ENCODE data around the gene FBXW7. TPM values are rescaled to one million over a fixed set of nuclear protein-coding genes. Genes with fewer than 3 reads are reported as not detected.

FBXW7 gene
- total and polyA plus RNA-seq, 2 donors (not counting 1 experiment from before 2014, with no cell fraction given), result 16.3 to 68.7 TPM

DNA sequence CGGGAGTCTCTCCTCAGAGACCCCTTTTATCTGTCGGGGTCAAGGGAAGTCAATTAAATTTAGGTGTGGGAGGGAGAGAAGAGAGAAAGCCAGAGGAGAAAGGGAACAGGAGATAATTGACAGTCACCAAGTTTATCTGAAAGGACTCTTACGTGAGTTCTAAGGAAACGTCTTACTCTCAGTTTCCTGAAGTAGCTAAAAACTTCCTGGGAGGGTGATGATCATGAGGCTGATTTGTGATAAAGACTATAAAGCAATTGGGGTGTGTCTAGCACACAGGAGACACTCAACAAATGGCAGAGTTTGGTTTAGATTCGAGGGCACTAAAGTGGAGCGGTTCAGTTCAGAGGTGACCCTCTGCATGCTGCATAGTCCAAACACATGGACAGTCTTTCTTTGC is 254.1 kb downstream of the FBXW7 start:
- no peak for TF ChIP-seq EZH2 (IDR thresholded peaks at IDR 0.05; ENCODE audit: low read length, missing control alignments)
- TF ChIP-seq, protein P1, sequence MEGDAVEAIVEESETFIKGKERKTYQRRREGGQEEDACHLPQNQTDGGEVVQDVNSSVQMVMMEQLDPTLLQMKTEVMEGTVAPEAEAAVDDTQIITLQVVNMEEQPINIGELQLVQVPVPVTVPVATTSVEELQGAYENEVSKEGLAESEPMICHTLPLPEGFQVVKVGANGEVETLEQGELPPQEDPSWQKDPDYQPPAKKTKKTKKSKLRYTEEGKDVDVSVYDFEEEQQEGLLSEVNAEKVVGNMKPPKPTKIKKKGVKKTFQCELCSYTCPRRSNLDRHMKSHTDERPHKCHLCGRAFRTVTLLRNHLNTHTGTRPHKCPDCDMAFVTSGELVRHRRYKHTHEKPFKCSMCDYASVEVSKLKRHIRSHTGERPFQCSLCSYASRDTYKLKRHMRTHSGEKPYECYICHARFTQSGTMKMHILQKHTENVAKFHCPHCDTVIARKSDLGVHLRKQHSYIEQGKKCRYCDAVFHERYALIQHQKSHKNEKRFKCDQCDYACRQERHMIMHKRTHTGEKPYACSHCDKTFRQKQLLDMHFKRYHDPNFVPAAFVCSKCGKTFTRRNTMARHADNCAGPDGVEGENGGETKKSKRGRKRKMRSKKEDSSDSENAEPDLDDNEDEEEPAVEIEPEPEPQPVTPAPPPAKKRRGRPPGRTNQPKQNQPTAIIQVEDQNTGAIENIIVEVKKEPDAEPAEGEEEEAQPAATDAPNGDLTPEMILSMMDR (conservative IDR thresholded peaks at IDR 0.05 in 1 of 2, IDR thresholded peaks at IDR 0.05 in 1 of 2; ENCODE audit: low read depth in 1 of 2, low read length in 2 of 2), result no peak
- H4K20me1 ChIP-seq (ENCODE audit: control insufficient read depth, extremely low read depth, insufficient read depth, low read length), result no peaks in the 10 kb centered on the region
- H3K9ac ChIP-seq (ENCODE audit: insufficient read depth, low read length), result no peak overlapping the region
- no peak overlapping the region for H3K4me3 ChIP-seq (replicated peaks in 1 of 4; ENCODE audit: control extremely low read depth in 1 of 4, insufficient read depth in 1 of 4, low read depth in 3 of 4, low read length in 4 of 4)
- H3K4me1 ChIP-seq (ENCODE audit: control insufficient read depth, extremely low read depth, insufficient read depth, low read length), result no peaks in the 10 kb centered on the region
- H3K79me2 ChIP-seq (ENCODE audit: control insufficient read depth, insufficient read depth, low read length), result no peaks in the 10 kb centered on the region
- H3K27me3 ChIP-seq (ENCODE audit: control insufficient read depth, insufficient read depth, low read length), result no peaks in the 10 kb centered on the region
- H3K27ac ChIP-seq (ENCODE audit: insufficient read depth, low read length), result no peak overlapping the region
- DNase-seq (ENCODE audit: low read depth in 2 of 2), result no peak
- no peaks in the 10 kb centered on the region for H3K36me3 ChIP-seq (ENCODE audit: control insufficient read depth, insufficient read depth, low read length)
- H3K4me2 ChIP-seq (ENCODE audit: extremely low read depth, insufficient read depth, low read length), result no peak overlapping the region
- H2AFZ ChIP-seq (ENCODE audit: low read length), result no peak overlapping the region
- no peaks in the 10 kb centered on the region for H3K9me3 ChIP-seq (ENCODE audit: control insufficient read depth, insufficient read depth, low read depth, low read length)

DNA sequence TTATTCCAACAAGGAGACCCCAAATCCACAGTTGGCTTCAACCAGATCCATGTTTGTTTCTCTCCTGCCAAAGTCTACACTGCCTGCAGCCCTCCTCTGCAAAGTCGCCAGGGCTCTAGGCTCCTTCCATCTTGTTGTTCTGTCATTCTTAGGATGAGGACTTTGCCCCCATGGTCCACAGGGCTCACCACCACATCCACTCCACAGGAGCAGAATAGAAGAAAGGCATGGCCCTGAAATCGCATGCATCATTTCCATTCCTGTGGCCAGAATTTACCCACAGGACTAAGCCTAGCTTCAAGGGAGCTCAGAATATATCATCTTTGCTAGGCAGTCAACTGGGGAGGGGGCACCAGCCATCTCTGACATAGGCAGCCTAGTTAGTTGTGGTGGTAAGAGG is 254.7 kb downstream of the FBXW7 start:
- no peak overlapping the region for H3K9ac ChIP-seq (ENCODE audit: insufficient read depth, low read length)
- no peaks in the 10 kb centered on the region for H3K36me3 ChIP-seq (ENCODE audit: control insufficient read depth, insufficient read depth, low read length)
- no peaks in the 10 kb centered on the region for H3K4me1 ChIP-seq (ENCODE audit: control insufficient read depth, extremely low read depth, insufficient read depth, low read length)
- H3K27ac ChIP-seq (ENCODE audit: insufficient read depth, low read length), result no peak overlapping the region
- H3K27me3 ChIP-seq (ENCODE audit: control insufficient read depth, insufficient read depth, low read length), result no peaks in the 10 kb centered on the region
- no peaks in the 10 kb centered on the region for H3K79me2 ChIP-seq (ENCODE audit: control insufficient read depth, insufficient read depth, low read length)
- no peak overlapping the region for H3K4me2 ChIP-seq (ENCODE audit: extremely low read depth, insufficient read depth, low read length)
- H3K4me3 ChIP-seq (replicated peaks in 1 of 4; ENCODE audit: control extremely low read depth in 1 of 4, insufficient read depth in 1 of 4, low read depth in 3 of 4, low read length in 4 of 4), result no peak overlapping the region
- TF ChIP-seq, protein P1 (conservative IDR thresholded peaks at IDR 0.05 in 1 of 2, IDR thresholded peaks at IDR 0.05 in 1 of 2; ENCODE audit: low read depth in 1 of 2, low read length in 2 of 2), result no peak
- TF ChIP-seq EZH2 (IDR thresholded peaks at IDR 0.05; ENCODE audit: low read length, missing control alignments), result no peak
- DNase-seq (ENCODE audit: low read depth in 2 of 2), result no peak
- no peak overlapping the region for H2AFZ ChIP-seq (ENCODE audit: low read length)
- H3K9me3 ChIP-seq (ENCODE audit: control insufficient read depth, insufficient read depth, low read depth, low read length), result no peaks in the 10 kb centered on the region
- H4K20me1 ChIP-seq (ENCODE audit: control insufficient read depth, extremely low read depth, insufficient read depth, low read length), result no peaks in the 10 kb centered on the region

DNA sequence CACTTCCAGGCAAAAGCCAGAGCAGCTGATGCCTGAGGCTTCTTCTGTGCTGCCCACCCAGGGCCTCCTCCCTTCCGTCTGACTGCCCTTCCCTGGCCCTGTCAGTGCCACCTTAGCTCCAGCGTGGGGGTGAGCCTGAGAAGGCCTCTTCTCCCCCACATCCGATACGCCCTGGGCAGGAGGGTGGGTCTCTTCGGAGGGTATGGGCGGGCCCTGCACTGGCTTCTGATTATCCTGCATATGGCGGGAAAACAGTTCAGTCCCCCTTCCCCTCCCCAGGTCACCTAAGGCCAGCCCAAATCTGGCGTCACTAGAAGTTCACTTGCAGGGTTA is 256.7 kb downstream of the FBXW7 start:
- DNase-seq (ENCODE audit: low read depth in 2 of 2), result no peak
- no peaks in the 10 kb centered on the region for H4K20me1 ChIP-seq (ENCODE audit: control insufficient read depth, extremely low read depth, insufficient read depth, low read length)
- H3K27ac ChIP-seq (ENCODE audit: insufficient read depth, low read length), result no peak overlapping the region
- H3K36me3 ChIP-seq (ENCODE audit: control insufficient read depth, insufficient read depth, low read length), result no peaks in the 10 kb centered on the region
- H3K4me2 ChIP-seq (ENCODE audit: extremely low read depth, insufficient read depth, low read length), result no peak overlapping the region
- TF ChIP-seq, protein P1 (conservative IDR thresholded peaks at IDR 0.05 in 1 of 2, IDR thresholded peaks at IDR 0.05 in 1 of 2; ENCODE audit: low read depth in 1 of 2, low read length in 2 of 2), result no peak
- no peak for TF ChIP-seq EZH2 (IDR thresholded peaks at IDR 0.05; ENCODE audit: low read length, missing control alignments)
- H3K27me3 ChIP-seq (ENCODE audit: control insufficient read depth, insufficient read depth, low read length), result no peaks in the 10 kb centered on the region
- H3K4me1 ChIP-seq (ENCODE audit: control insufficient read depth, extremely low read depth, insufficient read depth, low read length), result no peaks in the 10 kb centered on the region
- no peaks in the 10 kb centered on the region for H3K79me2 ChIP-seq (ENCODE audit: control insufficient read depth, insufficient read depth, low read length)
- H2AFZ ChIP-seq (ENCODE audit: low read length), result no peak overlapping the region
- H3K9me3 ChIP-seq (ENCODE audit: control insufficient read depth, insufficient read depth, low read depth, low read length), result no peaks in the 10 kb centered on the region
- no peak overlapping the region for H3K9ac ChIP-seq (ENCODE audit: insufficient read depth, low read length)
- H3K4me3 ChIP-seq (replicated peaks in 1 of 4; ENCODE audit: control extremely low read depth in 1 of 4, insufficient read depth in 1 of 4, low read depth in 3 of 4, low read length in 4 of 4), result no peak overlapping the region
